Upper lobe of left lung (tissue), 6 donors: ENCODE measurements around the gene SMAD2. TPM values are rescaled to one million over a fixed set of nuclear protein-coding genes. Genes with fewer than 3 reads are reported as not detected.

Source experiments
- ATAC-seq, 2 donors: fragments of 200-7000 bp; cut with Tn5 transposase; one replicate each; pipeline ENCODE4 v1.9.1; 2022; ENCODE audit warnings: mild to moderate bottlenecking in 2 of 2, moderate library complexity in 2 of 2; ENCODE audit not compliant: low FRiP score in 2 of 2
- DNase-seq, 2 donors: peaks; one replicate each; pipeline ENCODE4 v3.0.0-alpha.2; 2019 to 2020
- H3K27ac ChIP-seq, 4 donors: fragments of 200-600 bp; sonication (generic); one replicate each; pipeline ENCODE4 v1.5.1; 2016 to 2019
- H3K27me3 ChIP-seq, 4 donors: fragments of 200-600 bp; sonication (generic); one replicate each; pipeline ENCODE4 v1.5.1; 2017 to 2019
- H3K36me3 ChIP-seq, 4 donors: fragments of 200-600 bp; sonication (generic); one replicate each; pipeline ENCODE4 v1.5.1; 2016 to 2019
- H3K4me1 ChIP-seq, 4 donors: fragments of 200-600 bp; sonication (generic); one replicate each; pipeline ENCODE4 v1.5.1; 2018 to 2019
- H3K4me3 ChIP-seq, 4 donors: fragments of 200-600 bp; sonication (generic); one replicate each; pipeline ENCODE4 v1.5.1; 2017 to 2019; ENCODE audit warnings: mild to moderate bottlenecking in 2 of 4, moderate library complexity in 1 of 4
- H3K9me3 ChIP-seq, 4 donors: fragments of 200-600 bp; sonication (generic); one replicate each; pipeline ENCODE4 v1.5.1; 2018 to 2019
- EP300 ChIP-seq, 4 donors: sonication (generic); formaldehyde crosslinking; IDR thresholded peaks; one replicate each; pipeline ENCODE4 v1.5.1; 2017; ENCODE audit warnings: antibody characterized with exemption in 4 of 4, control low read depth in 2 of 4
- POLR2A ChIP-seq, 4 donors: fragments of 450-650 bp; IDR thresholded peaks; one replicate each; pipeline ENCODE4 v1.5.1; 2016 to 2017; ENCODE audit warnings: antibody characterized with exemption in 4 of 4, mild to moderate bottlenecking in 2 of 4
- POLR2AphosphoS5 ChIP-seq, 2 donors: sonication (generic); formaldehyde crosslinking; IDR thresholded peaks; one replicate each; pipeline ENCODE4 v1.5.1; 2017; ENCODE audit warnings: antibody characterized with exemption in 2 of 2
- WGBS, 2 donors: methylation state at CpG; one replicate each; pipeline ENCODE4 v1.1.5; 2017 to 2018; 5-methylcytosine and 5-hydroxymethylcytosine counted together
- total RNA-seq, 6 donors: library from RNA; depleted of rRNA in 4 of 6; stranded (reverse); fragments of >200 nt in 4 of 6; gene quantifications; one replicate each; pipeline versions ENCODE4 v1.1.0 to v1.2.1, GENCODE V29; 2016 to 2021
- TF ChIP-seq, protein P1 (sequence below), 6 experiments: fragments of 450-650 bp in 4 of 6; fragments of 200-600 bp in 2 of 6; sonication (generic) in 2 of 6; IDR thresholded peaks; one replicate each; pipeline ENCODE4 v1.5.1; 2016 to 2019; ENCODE audit warnings: antibody characterized with exemption in 6 of 6
- donor health status: DM: no; HTN: no; CAD: no; lungs with moderate emphysema.
- donor health status: DM: no; HTN: yes; CAD: no; lungs with severe emphysema.

SMAD2 gene
- total RNA-seq, 6 donors from 2014 or later, result 52.1 to 151 (median 97.8) TPM

DNA sequence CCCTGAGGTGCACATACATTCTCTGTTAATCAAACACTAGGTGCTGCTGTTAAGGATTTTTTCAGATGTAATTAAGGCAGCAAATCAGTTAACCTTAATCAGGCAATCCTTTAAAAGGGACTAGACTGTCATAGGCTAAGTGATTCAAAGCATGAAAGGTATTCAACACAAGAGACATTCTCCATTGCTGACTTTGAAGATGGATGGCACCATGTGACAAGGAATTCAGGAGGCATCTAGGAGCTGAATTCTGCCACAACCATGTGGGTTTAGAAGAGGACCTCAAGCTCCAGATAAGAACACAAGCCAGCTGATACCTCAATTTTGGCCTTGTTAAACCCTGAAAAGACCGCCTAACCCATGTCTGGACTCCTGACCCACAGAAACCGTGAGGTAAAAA is 84.0 kb downstream of the SMAD2 start:
- ATAC-seq, result no peak
- Histone ChIP-seq H3K27ac (no peak overlapping the region), H3K9me3 (no peaks in the 10 kb centered on the region), H3K4me3 (no peak overlapping the region), H3K27me3 (no peaks in the 10 kb centered on the region), H3K36me3 (peaks cover 0 to 59% (median 11%) of the 10 kb centered on the region in 4 donors), H3K4me1 (no peaks in the 10 kb centered on the region)
- 98 to 100% methylated on average over 2 of the region's 2 CpGs for WGBS, 2 donors
- no peak for DNase-seq
- TF ChIP-seq POLR2AphosphoS5 (IDR thresholded peaks at IDR 0.05) (no peak), EP300 (IDR thresholded peaks at IDR 0.05) (no peak), POLR2A (IDR thresholded peaks at IDR 0.05) (no peak)
- TF ChIP-seq, protein P1, sequence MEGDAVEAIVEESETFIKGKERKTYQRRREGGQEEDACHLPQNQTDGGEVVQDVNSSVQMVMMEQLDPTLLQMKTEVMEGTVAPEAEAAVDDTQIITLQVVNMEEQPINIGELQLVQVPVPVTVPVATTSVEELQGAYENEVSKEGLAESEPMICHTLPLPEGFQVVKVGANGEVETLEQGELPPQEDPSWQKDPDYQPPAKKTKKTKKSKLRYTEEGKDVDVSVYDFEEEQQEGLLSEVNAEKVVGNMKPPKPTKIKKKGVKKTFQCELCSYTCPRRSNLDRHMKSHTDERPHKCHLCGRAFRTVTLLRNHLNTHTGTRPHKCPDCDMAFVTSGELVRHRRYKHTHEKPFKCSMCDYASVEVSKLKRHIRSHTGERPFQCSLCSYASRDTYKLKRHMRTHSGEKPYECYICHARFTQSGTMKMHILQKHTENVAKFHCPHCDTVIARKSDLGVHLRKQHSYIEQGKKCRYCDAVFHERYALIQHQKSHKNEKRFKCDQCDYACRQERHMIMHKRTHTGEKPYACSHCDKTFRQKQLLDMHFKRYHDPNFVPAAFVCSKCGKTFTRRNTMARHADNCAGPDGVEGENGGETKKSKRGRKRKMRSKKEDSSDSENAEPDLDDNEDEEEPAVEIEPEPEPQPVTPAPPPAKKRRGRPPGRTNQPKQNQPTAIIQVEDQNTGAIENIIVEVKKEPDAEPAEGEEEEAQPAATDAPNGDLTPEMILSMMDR (IDR thresholded peaks at IDR 0.05), result no peak

DNA sequence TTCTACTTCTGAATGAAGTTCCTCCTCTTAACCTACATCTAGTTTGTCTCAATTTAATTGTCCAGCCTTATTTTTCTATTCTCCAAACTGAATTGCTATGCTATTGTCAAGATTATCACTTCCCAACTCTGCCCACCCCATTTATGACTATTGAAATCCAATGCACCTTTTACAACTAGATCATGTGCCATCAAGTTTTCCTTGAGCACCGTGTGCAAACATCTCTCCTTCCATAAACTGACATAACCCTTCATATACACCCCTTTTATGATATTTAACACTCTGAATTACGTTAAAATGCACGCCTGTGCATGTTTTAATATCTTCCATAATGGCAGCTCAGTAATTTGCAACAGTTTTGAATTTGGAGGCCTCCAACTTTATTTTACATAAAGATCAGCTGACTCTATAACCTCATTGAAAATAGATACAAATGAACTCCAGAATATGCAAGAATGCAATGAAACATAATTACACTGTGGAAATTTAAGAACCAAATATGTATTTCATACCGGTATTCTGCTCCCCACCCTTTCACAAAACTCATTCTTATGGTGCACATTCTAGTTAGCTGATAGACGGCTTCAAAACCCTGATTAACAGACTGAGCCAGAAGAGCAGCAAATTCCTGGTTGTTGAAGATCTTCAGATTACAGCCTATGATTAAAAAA is 85.5 kb downstream of the SMAD2 start:
- ATAC-seq, result no peak
- DNase-seq, result no peak
- Histone ChIP-seq H3K27ac (no peak overlapping the region), H3K9me3 (no peaks in the 10 kb centered on the region), H3K27me3 (no peaks in the 10 kb centered on the region), H3K36me3 (peaks cover 0 to 72% (median 15%) of the 10 kb centered on the region in 4 donors), H3K4me3 (no peak overlapping the region), H3K4me1 (no peaks in the 10 kb centered on the region)
- TF ChIP-seq, protein P1 (IDR thresholded peaks at IDR 0.05), result no peak
- TF ChIP-seq POLR2AphosphoS5 (IDR thresholded peaks at IDR 0.05) (no peak), POLR2A (IDR thresholded peaks at IDR 0.05) (no peak), EP300 (IDR thresholded peaks at IDR 0.05) (no peak)
- WGBS, 2 donors, result 97% methylated on average over 5 of the region's 5 CpGs

DNA sequence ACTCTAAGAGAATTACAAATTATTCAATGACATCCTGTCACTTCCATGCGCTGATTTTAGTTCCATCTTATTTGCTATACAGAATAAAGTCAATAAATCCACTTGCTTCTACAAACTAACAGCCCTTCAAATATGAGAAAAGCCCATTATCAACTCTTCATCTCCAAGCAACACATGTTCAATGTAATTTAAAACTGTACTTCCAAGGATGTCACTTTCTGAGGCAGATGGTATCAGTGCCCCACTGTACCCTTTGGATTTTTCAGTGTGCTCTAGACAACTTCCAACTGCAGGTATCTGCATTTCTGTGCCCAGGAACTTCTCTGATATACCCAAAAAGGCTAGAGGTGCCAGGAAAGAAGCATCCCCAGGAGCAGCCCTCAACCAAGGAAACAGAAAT is 87.6 kb downstream of the SMAD2 start:
- no peaks in the 10 kb centered on the region for H3K9me3 ChIP-seq
- DNase-seq, result no peak
- no peaks in the 10 kb centered on the region for H3K4me1 ChIP-seq
- peaks cover 0 to 83% (median 24%) of the 10 kb centered on the region in 4 donors for H3K36me3 ChIP-seq
- no peak for ATAC-seq
- TF ChIP-seq EP300 (IDR thresholded peaks at IDR 0.05) (no peak), POLR2AphosphoS5 (IDR thresholded peaks at IDR 0.05) (no peak), POLR2A (IDR thresholded peaks at IDR 0.05) (no peak)
- TF ChIP-seq, protein P1 (IDR thresholded peaks at IDR 0.05), result no peak
- H3K4me3 ChIP-seq, result no peak overlapping the region
- WGBS, 2 donors, result 86 to 91% methylated on average over 1 of the region's 1 CpG
- H3K27ac ChIP-seq, result no peak overlapping the region
- no peaks in the 10 kb centered on the region for H3K27me3 ChIP-seq

DNA sequence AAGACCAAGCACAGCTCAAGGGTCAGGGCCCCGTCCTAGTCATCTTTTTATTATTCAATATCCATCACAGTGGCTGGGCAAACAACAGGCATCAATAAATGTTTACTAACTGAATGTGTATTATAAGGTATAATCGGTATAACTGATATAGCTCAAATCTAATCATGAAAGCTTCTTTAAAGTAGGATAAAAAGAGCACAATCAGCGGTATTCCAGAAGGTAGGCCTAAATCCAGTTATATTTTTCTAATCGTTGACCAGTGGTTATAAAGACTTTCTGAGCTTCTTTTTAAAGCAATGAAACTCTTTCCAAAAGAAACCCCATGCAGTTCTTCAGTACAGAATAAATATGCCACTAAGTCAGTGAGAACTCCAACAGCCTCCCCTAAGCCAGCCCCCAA is 92.1 kb downstream of the SMAD2 start:
- no peaks in the 10 kb centered on the region for H3K4me1 ChIP-seq
- 95 to 97% methylated on average over 4 of the region's 4 CpGs for WGBS, 2 donors
- H3K36me3 ChIP-seq, result peaks cover 0 to 61% (median 17%) of the 10 kb centered on the region in 4 donors
- no peak overlapping the region for H3K27ac ChIP-seq
- no peaks in the 10 kb centered on the region for H3K9me3 ChIP-seq
- DNase-seq (no peak), ATAC-seq (no peak)
- no peak overlapping the region for H3K4me3 ChIP-seq
- no peaks in the 10 kb centered on the region for H3K27me3 ChIP-seq
- no peak for TF ChIP-seq POLR2A (IDR thresholded peaks at IDR 0.05)
- TF ChIP-seq POLR2AphosphoS5 (IDR thresholded peaks at IDR 0.05), result no peak
- TF ChIP-seq, protein P1 (IDR thresholded peaks at IDR 0.05), result no peak
- TF ChIP-seq EP300 (IDR thresholded peaks at IDR 0.05), result no peak

DNA sequence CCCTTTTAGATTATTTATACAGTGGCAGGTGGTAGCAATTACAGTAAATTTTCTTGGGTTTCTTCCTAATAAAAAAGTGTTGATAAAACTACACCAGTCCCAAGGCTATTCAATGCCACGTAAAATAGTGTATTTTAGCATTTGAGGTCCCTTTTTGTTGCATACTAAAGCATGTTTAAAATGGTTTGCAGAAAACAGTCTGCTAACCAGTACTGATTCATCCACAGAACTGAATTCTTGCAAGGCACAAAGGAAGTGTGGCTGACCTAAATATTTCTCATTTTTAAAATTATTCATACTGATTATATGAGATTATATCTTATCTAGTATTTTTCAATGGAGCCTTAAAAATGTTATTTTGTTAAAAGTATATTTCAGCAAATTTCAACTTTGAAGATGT is 98.1 kb downstream of the SMAD2 start:
- no peak for ATAC-seq
- TF ChIP-seq POLR2A (IDR thresholded peaks at IDR 0.05) (no peak), POLR2AphosphoS5 (IDR thresholded peaks at IDR 0.05) (no peak), EP300 (IDR thresholded peaks at IDR 0.05) (no peak)
- TF ChIP-seq, protein P1 (IDR thresholded peaks at IDR 0.05), result no peak
- Histone ChIP-seq H3K36me3 (peaks cover 0 to 11% (median 0%) of the 10 kb centered on the region in 4 donors), H3K27ac (no peak overlapping the region), H3K4me3 (no peak overlapping the region), H3K4me1 (peaks cover 0 to 7% (median 3%) of the 10 kb centered on the region in 4 donors), H3K9me3 (no peaks in the 10 kb centered on the region), H3K27me3 (no peaks in the 10 kb centered on the region)
- WGBS, 2 donors, result 86 to 97% methylated on average over 1 of the region's 1 CpG
- DNase-seq, result no peak
